Measurements from ENCODE around the gene HOXA2.

DNA sequence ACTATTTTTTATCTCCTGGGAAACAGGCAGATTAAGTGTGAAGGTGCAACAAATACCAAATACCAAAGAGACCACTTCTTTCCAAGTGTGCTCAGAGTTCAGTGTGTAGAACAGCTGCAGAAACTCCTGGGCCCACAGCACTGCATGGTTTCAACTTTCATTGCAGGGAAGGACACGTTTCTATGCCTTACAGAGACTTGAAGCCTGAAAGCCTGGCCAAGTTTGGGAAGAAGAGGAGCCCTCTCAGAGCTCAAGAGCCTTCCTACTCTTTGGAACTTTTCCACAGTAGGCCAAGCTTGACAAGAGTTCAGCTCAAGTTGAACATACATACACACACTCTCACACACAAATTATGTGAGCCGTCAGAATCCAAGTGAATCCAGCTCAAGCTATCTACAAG is 25.6 kb upstream of the HOXA2 start:
- TF ChIP-seq, protein P1, sequence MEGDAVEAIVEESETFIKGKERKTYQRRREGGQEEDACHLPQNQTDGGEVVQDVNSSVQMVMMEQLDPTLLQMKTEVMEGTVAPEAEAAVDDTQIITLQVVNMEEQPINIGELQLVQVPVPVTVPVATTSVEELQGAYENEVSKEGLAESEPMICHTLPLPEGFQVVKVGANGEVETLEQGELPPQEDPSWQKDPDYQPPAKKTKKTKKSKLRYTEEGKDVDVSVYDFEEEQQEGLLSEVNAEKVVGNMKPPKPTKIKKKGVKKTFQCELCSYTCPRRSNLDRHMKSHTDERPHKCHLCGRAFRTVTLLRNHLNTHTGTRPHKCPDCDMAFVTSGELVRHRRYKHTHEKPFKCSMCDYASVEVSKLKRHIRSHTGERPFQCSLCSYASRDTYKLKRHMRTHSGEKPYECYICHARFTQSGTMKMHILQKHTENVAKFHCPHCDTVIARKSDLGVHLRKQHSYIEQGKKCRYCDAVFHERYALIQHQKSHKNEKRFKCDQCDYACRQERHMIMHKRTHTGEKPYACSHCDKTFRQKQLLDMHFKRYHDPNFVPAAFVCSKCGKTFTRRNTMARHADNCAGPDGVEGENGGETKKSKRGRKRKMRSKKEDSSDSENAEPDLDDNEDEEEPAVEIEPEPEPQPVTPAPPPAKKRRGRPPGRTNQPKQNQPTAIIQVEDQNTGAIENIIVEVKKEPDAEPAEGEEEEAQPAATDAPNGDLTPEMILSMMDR (IDR thresholded peaks at IDR 0.05; ENCODE audit: insufficient read depth, low read length, poor library complexity, severe bottlenecking) = no peak
- TF ChIP-seq EZH2phosphoT487 (conservative IDR thresholded peaks at IDR 0.05; ENCODE audit: low read length) = no peak

Measured in SU-DHL-6 (cell line).